Activated CD4-positive, alpha-beta T cell treated with anti-CD3 and anti-CD28 coated beads, Interleukin-2, amount 50 U/mL, for 24 hours (primary cell): Measurements from ENCODE around the gene RIPOR2.
A peak's percentile ranks its signal among the peaks of the same experiment; 100 is the strongest.

Experiments used
- DNase-seq, 2 donors: peaks; one replicate each; pipeline ENCODE4 v3.0.0-alpha.2; 2020; ENCODE audit warnings: low read depth in 1 of 2, low spot score in 1 of 2

Gene RIPOR2

GRCh38 chr6:24907919-24908649 lies 27.7 kb downstream of the RIPOR2 start:
- no peak for DNase-seq

GRCh38 chr6:24906314-24906713 lies 29.4 kb downstream of the RIPOR2 start:
- DNase-seq: no peak

- DNase-seq: no peak
Measured at GRCh38 chr6:24905483-24905882, 30.3 kb downstream of the RIPOR2 start.

GRCh38 chr6:24903681-24904080 lies 32.1 kb downstream of the RIPOR2 start:
- no peak for DNase-seq

GRCh38 chr6:24902782-24903181 lies 33.0 kb downstream of the RIPOR2 start:
- no peak for DNase-seq

- DNase-seq: no peak
Measured at GRCh38 chr6:24901698-24902328, 33.9 kb downstream of the RIPOR2 start.

- no peak for DNase-seq
Measured at GRCh38 chr6:24900917-24901697, 34.7 kb downstream of the RIPOR2 start.

- peak in 1 of 2 donors; percentile 56 for DNase-seq
Measured at GRCh38 chr6:24899997-24900325, 35.8 kb downstream of the RIPOR2 start.

GRCh38 chr6:24899136-24899996 lies 36.4 kb downstream of the RIPOR2 start:
- DNase-seq: no peak

GRCh38 chr6:24898676-24899075 lies 37.1 kb downstream of the RIPOR2 start:
- no peak for DNase-seq

- no peak for DNase-seq
Measured at GRCh38 chr6:24897186-24897585, 38.6 kb downstream of the RIPOR2 start.

- DNase-seq: no peak
Measured at GRCh38 chr6:24893342-24893850, 42.4 kb downstream of the RIPOR2 start.

- DNase-seq: no peak
Measured at GRCh38 chr6:24891004-24891403, 44.8 kb downstream of the RIPOR2 start.

GRCh38 chr6:24890471-24890870 lies 45.3 kb downstream of the RIPOR2 start:
- DNase-seq: no peak

GRCh38 chr6:24888715-24889370 lies 46.9 kb downstream of the RIPOR2 start:
- no peak for DNase-seq

GRCh38 chr6:24887545-24888140 lies 48.1 kb downstream of the RIPOR2 start:
- no peak for DNase-seq

GRCh38 chr6:24883618-24884017 lies 52.1 kb downstream of the RIPOR2 start:
- peak in 1 of 2 donors; percentile 60 for DNase-seq

GRCh38 chr6:24882835-24883555 lies 52.8 kb downstream of the RIPOR2 start:
- no peak for DNase-seq

- DNase-seq: no peak
Measured at GRCh38 chr6:24882295-24882694, 53.5 kb downstream of the RIPOR2 start.
